Gastroesophageal sphincter (tissue), 4 donors: ENCODE measurements around the gene GNAI3. TPM values are rescaled to one million over a fixed set of nuclear protein-coding genes. Genes with fewer than 3 reads are reported as not detected.

ENCODE experiments used
- ATAC-seq: fragments of 150-250 bp; one replicate; pipeline ENCODE4 v1.9.1; 2016; ENCODE audit warnings: mild to moderate bottlenecking, moderate library complexity
- H3K27ac ChIP-seq, 4 donors: fragments of 200-600 bp; sonication (generic) in 3 of 4; 1 replicate in 3 of 4; 2 replicates in 1 of 4; pipeline ENCODE4 v1.5.1; 2016 to 2019
- H3K27me3 ChIP-seq: fragments of 200-600 bp; sonication (generic); one replicate; pipeline ENCODE4 v1.5.1; 2019
- H3K36me3 ChIP-seq, 2 donors: fragments of 200-600 bp; sonication (generic); one replicate each; pipeline ENCODE4 v1.5.1; 2019; ENCODE audit warnings: control low read depth in 1 of 2
- H3K4me1 ChIP-seq, 3 donors: fragments of 200-600 bp; sonication (generic); 1 replicate in 2 of 3; 2 replicates in 1 of 3; pipeline ENCODE4 v1.5.1; 2016 to 2019; ENCODE audit warnings: control low read depth in 2 of 3
- H3K4me3 ChIP-seq, 2 donors: fragments of 200-600 bp; sonication (generic); one replicate each; pipeline ENCODE4 v1.5.1; 2019; ENCODE audit warnings: mild to moderate bottlenecking in 1 of 2, moderate library complexity in 1 of 2
- H3K9me3 ChIP-seq, 3 donors: fragments of 200-600 bp; sonication (generic); one replicate each; pipeline ENCODE4 v1.5.1; 2017 to 2019; ENCODE audit warnings: control low read depth in 2 of 3
- CTCF ChIP-seq, 4 experiments: fragments of 200-600 bp in 2 of 4; fragments of 450-650 bp in 2 of 4; sonication (generic) in 1 of 4; IDR thresholded peaks; one replicate each; pipeline ENCODE4 v1.5.1; 2017 to 2019; ENCODE audit warnings: antibody characterized with exemption in 4 of 4, mild to moderate bottlenecking in 2 of 4, moderate library complexity in 2 of 4
- EP300 ChIP-seq: sonication (generic); formaldehyde crosslinking; IDR thresholded peaks from one replicate; pipeline ENCODE4 v1.6.1; 2017; ENCODE audit warnings: antibody characterized with exemption, mild to moderate bottlenecking
- POLR2A ChIP-seq, 2 donors: fragments of 450-650 bp; IDR thresholded peaks; one replicate each; pipeline ENCODE4 v1.6.1; 2017; ENCODE audit warnings: antibody characterized with exemption in 2 of 2, mild to moderate bottlenecking in 2 of 2, moderate library complexity in 1 of 2
- POLR2AphosphoS5 ChIP-seq: sonication (generic); formaldehyde crosslinking; IDR thresholded peaks from one replicate; pipeline ENCODE4 v1.6.1; 2017; ENCODE audit warnings: antibody characterized with exemption
- WGBS, 2 donors: methylation state at CpG; one replicate each; pipeline ENCODE4 v1.1.5; 2018; ENCODE audit warnings: low coverage in 1 of 2; 5-methylcytosine and 5-hydroxymethylcytosine counted together
- total RNA-seq, 4 donors: library from RNA; depleted of rRNA; stranded (reverse); fragments of >200 nt; gene quantifications; one replicate each; pipeline ENCODE4 v1.1.0, GENCODE V29; 2016

GNAI3 gene
- total RNA-seq, 4 donors from 2014 or later, result 6.6 to 9.4 (median 8.0) TPM

GRCh38 chr1:109564194-109564878 lies 15.9 kb downstream of the GNAI3 start:
- Histone ChIP-seq H3K4me3 (no peak overlapping the region), H3K4me1 (peaks cover 14 to 86% (median 25%) of the 10 kb centered on the region in 3 donors), H3K36me3 (no peaks in the 10 kb centered on the region), H3K9me3 (no peaks in the 10 kb centered on the region), H3K27me3 (no peaks in the 10 kb centered on the region), H3K27ac (no peak overlapping the region)
- TF ChIP-seq CTCF (IDR thresholded peaks at IDR 0.05) (no peak), POLR2AphosphoS5 (no peak), EP300 (no peak)
- no peak for ATAC-seq
- 70 to 89% methylated on average over 4 to 7 of the region's 7 CpGs for WGBS, 2 donors

- Histone ChIP-seq H3K4me1 (peaks cover 14 to 88% (median 27%) of the 10 kb centered on the region in 3 donors), H3K9me3 (no peaks in the 10 kb centered on the region), H3K36me3 (no peaks in the 10 kb centered on the region), H3K4me3 (no peak overlapping the region), H3K27me3 (no peaks in the 10 kb centered on the region), H3K27ac (no peak overlapping the region)
- ATAC-seq, result no peak
- TF ChIP-seq EP300 (no peak), POLR2A (IDR thresholded peaks at IDR 0.05) (no peak), CTCF (IDR thresholded peaks at IDR 0.05) (no peak), POLR2AphosphoS5 (no peak)
- WGBS, 2 donors, result 83 to 85% methylated on average over 2 to 3 of the region's 3 CpGs
Observed at GRCh38 chr1:109565241-109565640, 16.8 kb downstream of the GNAI3 start.

- H3K27me3 ChIP-seq, result no peaks in the 10 kb centered on the region
- WGBS, 2 donors, result 80% methylated on average over 1 of the region's 1 CpG
- H3K4me1 ChIP-seq, result peaks cover 19 to 89% (median 32%) of the 10 kb centered on the region in 3 donors
- H3K36me3 ChIP-seq, result no peaks in the 10 kb centered on the region
- H3K4me3 ChIP-seq, result no peak overlapping the region
- no peak for ATAC-seq
- no peak for TF ChIP-seq EP300
- TF ChIP-seq POLR2AphosphoS5, result no peak
- no peak for TF ChIP-seq POLR2A (IDR thresholded peaks at IDR 0.05)
- no peak for TF ChIP-seq CTCF (IDR thresholded peaks at IDR 0.05)
- no peak overlapping the region for H3K27ac ChIP-seq
- no peaks in the 10 kb centered on the region for H3K9me3 ChIP-seq
Observed at GRCh38 chr1:109566982-109567381, 18.6 kb downstream of the GNAI3 start.

- Histone ChIP-seq H3K9me3 (no peaks in the 10 kb centered on the region), H3K4me1 (peaks cover 14 to 87% (median 22%) of the 10 kb centered on the region in 3 donors), H3K4me3 (no peak overlapping the region), H3K27ac (no peak overlapping the region), H3K36me3 (no peaks in the 10 kb centered on the region), H3K27me3 (no peaks in the 10 kb centered on the region)
- TF ChIP-seq EP300, result no peak
- TF ChIP-seq POLR2A (IDR thresholded peaks at IDR 0.05), result no peak
- no peak for TF ChIP-seq CTCF (IDR thresholded peaks at IDR 0.05)
- no peak for TF ChIP-seq POLR2AphosphoS5
- no peak for ATAC-seq
- WGBS, 2 donors, result 97 to 100% methylated on average over 3 to 4 of the region's 4 CpGs
Observed at GRCh38 chr1:109567877-109568672, 19.7 kb downstream of the GNAI3 start.
